HL-60/S4 treated with retinoic acid at 250 ng/mL for 4 days and 3 days (cell line): Measurements from ENCODE around the gene SPIN2A.
"Not testable (repeated sequence)": the region's sequence is repeated elsewhere in the genome, so short reads cannot be mapped to it uniquely, and the experiment has no call there.

Source experiments
- in situ Hi-C: fragments of 300-500 bp; cut with MboI; formaldehyde crosslinking; loops from 2 replicates; pipeline ENCODE4 v1.7.0; 2022; ENCODE audit warnings: low sequenced_read_pairs

The SPIN2A gene

DNA sequence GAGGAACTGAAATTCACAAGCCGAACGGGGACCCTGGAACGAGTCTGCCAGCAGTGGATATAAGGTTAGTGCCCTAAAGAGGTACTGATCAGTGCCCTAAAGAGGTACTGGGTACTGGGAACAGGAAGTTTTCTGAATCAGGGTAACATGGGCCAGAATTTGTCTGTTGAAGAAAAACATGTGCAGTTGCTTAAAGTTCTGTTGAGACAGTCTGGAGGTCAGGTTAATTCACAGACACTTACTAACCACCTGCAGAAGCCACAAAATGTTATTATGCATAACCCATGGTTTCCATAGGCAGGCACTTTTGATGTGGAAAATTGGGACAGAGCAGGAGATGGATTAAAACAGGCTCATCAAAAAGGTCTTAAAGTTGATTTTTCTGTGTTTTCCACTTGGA lies 33.7 kb downstream of the SPIN2A start:
- in situ Hi-C loops: no loop called here

DNA sequence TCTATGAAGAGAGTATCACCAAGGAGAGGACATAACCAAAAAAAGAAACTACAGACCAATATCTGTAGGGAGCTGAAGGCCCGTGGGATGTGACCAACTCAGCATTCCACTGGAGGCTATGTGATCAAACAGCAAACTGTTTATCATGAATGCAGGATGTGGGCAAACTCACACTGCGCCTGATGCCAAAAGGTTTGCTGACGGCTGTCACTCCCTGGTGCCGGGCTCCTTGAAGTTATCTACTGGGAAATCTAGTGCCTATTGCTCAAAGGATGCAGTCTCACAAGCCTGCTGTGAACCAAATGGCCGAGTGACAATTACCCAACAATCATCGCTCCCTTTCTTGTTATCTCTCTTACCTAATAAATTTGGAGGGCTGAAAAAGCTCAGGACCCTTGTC lies 34.3 kb downstream of the SPIN2A start:
- in situ Hi-C loops: not testable (repeated sequence)
